Stimulated activated CD4-positive, alpha-beta T cell treated with anti-CD3 and anti-CD28 coated beads, Interleukin-15, amount 100 ng/mL, for 24 hours (primary cell): ENCODE results near the gene MYPN.
"Not testable (repeated sequence)": the region's sequence is repeated elsewhere in the genome, so short reads cannot be mapped to it uniquely, and the experiment has no call there.

Experiments
- DNase-seq: peaks from one replicate; pipeline ENCODE4 v3.0.0-alpha.2; 2020

Gene MYPN

GRCh38 chr10:68179016-68179415, 69.7 kb downstream of the MYPN start:
- DNase-seq, result no peak

- no peak for DNase-seq
Observed at GRCh38 chr10:68180490-68180889, 71.2 kb downstream of the MYPN start.

- DNase-seq, result no peak
Observed at GRCh38 chr10:68184546-68184945, 75.3 kb downstream of the MYPN start.

- no peak for DNase-seq
Observed at GRCh38 chr10:68185085-68185484, 75.8 kb downstream of the MYPN start.

GRCh38 chr10:68188835-68189234, 79.5 kb downstream of the MYPN start:
- no peak for DNase-seq

- DNase-seq, result no peak
Observed at GRCh38 chr10:68192113-68192512, 82.8 kb downstream of the MYPN start.

- no peak for DNase-seq
Observed at GRCh38 chr10:68194290-68194689, 85.0 kb downstream of the MYPN start.

GRCh38 chr10:68195776-68196175, 86.5 kb downstream of the MYPN start:
- DNase-seq, result not testable (repeated sequence)

- DNase-seq, result no peak
Observed at GRCh38 chr10:68196701-68197100, 87.4 kb downstream of the MYPN start.

GRCh38 chr10:68202960-68203353, 93.7 kb downstream of the MYPN start:
- peak; percentile 14 for DNase-seq

- DNase-seq, result peak; percentile 35
Observed at GRCh38 chr10:68208424-68209042, 99.2 kb downstream of the MYPN start.

- DNase-seq, result no peak
Observed at GRCh38 chr10:68211669-68212068, 102.4 kb downstream of the MYPN start.

- DNase-seq, result no peak
Observed at GRCh38 chr10:68212721-68213352, 103.5 kb downstream of the MYPN start.

GRCh38 chr10:68218786-68219185, 109.5 kb downstream of the MYPN start:
- no peak for DNase-seq

GRCh38 chr10:68221196-68221595, 111.9 kb downstream of the MYPN start:
- no peak for DNase-seq

- no peak for DNase-seq
Observed at GRCh38 chr10:68222391-68222790, 113.1 kb downstream of the MYPN start.

- DNase-seq, result peak; percentile 9
Observed at GRCh38 chr10:68223535-68224165, 114.4 kb downstream of the MYPN start.

GRCh38 chr10:68224810-68225209, 115.5 kb downstream of the MYPN start:
- no peak for DNase-seq

GRCh38 chr10:68230268-68230667, 121.0 kb downstream of the MYPN start:
- DNase-seq, result no peak

- DNase-seq, result peak; percentile 67
Observed at GRCh38 chr10:68231106-68231816, 122.0 kb downstream of the MYPN start.

GRCh38 chr10:68231817-68232251, 122.5 kb downstream of the MYPN start, which contains the start of gene ATOH7:
Gene ATOH7, minus strand, starts transcription at chr10:68232113. Its CDS starts 436 bp downstream, at chr10:68231677.
- no peak for DNase-seq

GRCh38 chr10:68233046-68233445, 123.8 kb downstream of the MYPN start:
- DNase-seq, result no peak

GRCh38 chr10:68235111-68235510, 125.8 kb downstream of the MYPN start:
- no peak for DNase-seq

GRCh38 chr10:68235581-68235980, 126.3 kb downstream of the MYPN start:
- no peak for DNase-seq
